Endodermal cell (in vitro differentiated cells): Measurements from ENCODE around the gene BRSK2. TPM values are rescaled to one million over a fixed set of nuclear protein-coding genes. Genes with fewer than 3 reads are reported as not detected.

Experiments used
- DNase-seq: peaks from one replicate; pipeline ENCODE4 v3.0.0-alpha.2; 2017
- H3K27ac ChIP-seq: 2 replicates; pipeline ENCODE4 v1.5.1; 2013; ENCODE audit warnings: mild to moderate bottlenecking, low read depth, low read length, moderate library complexity
- H3K27me3 ChIP-seq: 2 replicates; pipeline ENCODE4 v1.6.1; 2013; ENCODE audit warnings: mild to moderate bottlenecking, low read length, moderate library complexity; ENCODE audit not compliant: insufficient read depth, control insufficient read depth, poor library complexity, severe bottlenecking
- H3K36me3 ChIP-seq: 2 replicates; pipeline ENCODE4 v1.7.0; 2013; ENCODE audit warnings: mild to moderate bottlenecking, low read length, moderate library complexity; ENCODE audit not compliant: control insufficient read depth, insufficient read depth
- H3K4me1 ChIP-seq: one replicate; pipeline ENCODE4 v1.7.0; 2013; ENCODE audit warnings: low read length; ENCODE audit not compliant: control insufficient read depth, insufficient read depth
- H3K4me3 ChIP-seq: 2 replicates; pipeline ENCODE4 v1.5.1; 2013; ENCODE audit warnings: mild to moderate bottlenecking, low read length, moderate library complexity
- H3K9ac ChIP-seq: 2 replicates; pipeline ENCODE4 v1.6.1; 2013; ENCODE audit warnings: mild to moderate bottlenecking, low read length, moderate library complexity; ENCODE audit not compliant: poor library complexity, severe bottlenecking; ENCODE audit errors: extremely low read depth
- H3K9me3 ChIP-seq: 2 replicates; pipeline ENCODE4 v1.6.1; 2013; ENCODE audit warnings: mild to moderate bottlenecking, low read length, moderate library complexity; ENCODE audit not compliant: control insufficient read depth
- H3K27ac Mint-ChIP-seq: 2 replicates; pipeline ENCODE4 v1.8.0; 2020; ENCODE audit warnings: mixed read lengths
- H3K27me3 Mint-ChIP-seq: 2 replicates; pipeline ENCODE4 v1.8.0; 2021; ENCODE audit warnings: mild to moderate bottlenecking, mixed read lengths; ENCODE audit not compliant: insufficient read depth
- H3K36me3 Mint-ChIP-seq: 2 replicates; pipeline ENCODE4 v1.8.0; 2020; ENCODE audit warnings: low read depth, mixed read lengths
- H3K4me1 Mint-ChIP-seq: 2 replicates; pipeline ENCODE4 v1.8.0; 2020; ENCODE audit warnings: mixed read lengths
- H3K4me3 Mint-ChIP-seq: 2 replicates; pipeline ENCODE4 v1.8.0; 2020; ENCODE audit warnings: mild to moderate bottlenecking, moderate library complexity, mixed read lengths
- H3K9me3 Mint-ChIP-seq: 2 replicates; pipeline ENCODE4 v1.8.0; 2020; ENCODE audit warnings: mild to moderate bottlenecking, mixed read lengths
- WGBS, 2 experiments: methylation state at CpG; one replicate each; pipeline versions ENCODE4 v1.1.5 to v1.1.7; 2013; ENCODE audit warnings: missing lambda C conversion rate in 2 of 2, mixed read lengths in 1 of 2; ENCODE audit not compliant: insufficient coverage in 1 of 2, insufficient read length in 1 of 2; 5-methylcytosine and 5-hydroxymethylcytosine counted together
- total RNA-seq, 2 donors: library from RNA; stranded (reverse); fragmentation: NEBNext Ultra II Directional in 1 of 2; extraction: Animal tissue kit (Norgen Biotek cat#: 25700) in 1 of 2; gene quantifications; 2 replicates in 1 of 2; 3 replicates in 1 of 2; pipeline ENCODE4 v1.2.1, GENCODE V29; 2021
- TF ChIP-seq, protein P1 (sequence below): fragments of 200-600 bp; sonication (generic); conservative IDR thresholded peaks from 2 replicates; pipeline ENCODE4 v1.5.0; 2021; ENCODE audit warnings: antibody characterized with exemption, mild to moderate bottlenecking

BRSK2 gene
- total RNA-seq, 2 donors from 2014 or later = 9.4 to 10.3 TPM

GRCh38 chr11:1496091-1496760 lies 106.5 kb downstream of the BRSK2 start:
- TF ChIP-seq, protein P1, sequence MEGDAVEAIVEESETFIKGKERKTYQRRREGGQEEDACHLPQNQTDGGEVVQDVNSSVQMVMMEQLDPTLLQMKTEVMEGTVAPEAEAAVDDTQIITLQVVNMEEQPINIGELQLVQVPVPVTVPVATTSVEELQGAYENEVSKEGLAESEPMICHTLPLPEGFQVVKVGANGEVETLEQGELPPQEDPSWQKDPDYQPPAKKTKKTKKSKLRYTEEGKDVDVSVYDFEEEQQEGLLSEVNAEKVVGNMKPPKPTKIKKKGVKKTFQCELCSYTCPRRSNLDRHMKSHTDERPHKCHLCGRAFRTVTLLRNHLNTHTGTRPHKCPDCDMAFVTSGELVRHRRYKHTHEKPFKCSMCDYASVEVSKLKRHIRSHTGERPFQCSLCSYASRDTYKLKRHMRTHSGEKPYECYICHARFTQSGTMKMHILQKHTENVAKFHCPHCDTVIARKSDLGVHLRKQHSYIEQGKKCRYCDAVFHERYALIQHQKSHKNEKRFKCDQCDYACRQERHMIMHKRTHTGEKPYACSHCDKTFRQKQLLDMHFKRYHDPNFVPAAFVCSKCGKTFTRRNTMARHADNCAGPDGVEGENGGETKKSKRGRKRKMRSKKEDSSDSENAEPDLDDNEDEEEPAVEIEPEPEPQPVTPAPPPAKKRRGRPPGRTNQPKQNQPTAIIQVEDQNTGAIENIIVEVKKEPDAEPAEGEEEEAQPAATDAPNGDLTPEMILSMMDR = no peak
- peaks cover 21% of the 10 kb centered on the region for H3K9me3 Mint-ChIP-seq
- no peak for DNase-seq
- 81 to 83% methylated on average over 6 to 9 of the region's 9 CpGs for WGBS, 2 experiments
- H3K4me1 Mint-ChIP-seq = peaks cover 4% of the 10 kb centered on the region
- H3K36me3 ChIP-seq = no peaks in the 10 kb centered on the region
- peaks cover 21% of the 10 kb centered on the region for H3K36me3 Mint-ChIP-seq
- H3K27ac Mint-ChIP-seq = no peak overlapping the region
- peaks cover 6% of the 10 kb centered on the region for H3K9me3 ChIP-seq
- no peaks in the 10 kb centered on the region for H3K4me1 ChIP-seq
- no peaks in the 10 kb centered on the region for H3K27me3 ChIP-seq
- H3K4me3 ChIP-seq = no peak overlapping the region
- no peak overlapping the region for H3K4me3 Mint-ChIP-seq
- H3K27ac ChIP-seq = no peak overlapping the region
- H3K27me3 Mint-ChIP-seq = no peaks in the 10 kb centered on the region
- no peak overlapping the region for H3K9ac ChIP-seq

- no peaks in the 10 kb centered on the region for H3K27me3 Mint-ChIP-seq
- Histone ChIP-seq H3K9ac (no peak overlapping the region), H3K4me1 (no peaks in the 10 kb centered on the region), H3K9me3 (peaks cover 6% of the 10 kb centered on the region), H3K27ac (no peak overlapping the region), H3K36me3 (no peaks in the 10 kb centered on the region), H3K27me3 (no peaks in the 10 kb centered on the region), H3K4me3 (no peak overlapping the region)
- peaks cover 4% of the 10 kb centered on the region for H3K4me1 Mint-ChIP-seq
- 100% methylated on average over 2 to 3 of the region's 3 CpGs for WGBS, 2 experiments
- no peak overlapping the region for H3K27ac Mint-ChIP-seq
- H3K36me3 Mint-ChIP-seq = peaks cover 21% of the 10 kb centered on the region
- H3K9me3 Mint-ChIP-seq = peaks cover 21% of the 10 kb centered on the region
- TF ChIP-seq, protein P1 = no peak
- DNase-seq = no peak
- H3K4me3 Mint-ChIP-seq = no peak overlapping the region
These were observed 107.0 kb downstream of the BRSK2 start for GRCh38 chr11:1496761-1497095.

DNA sequence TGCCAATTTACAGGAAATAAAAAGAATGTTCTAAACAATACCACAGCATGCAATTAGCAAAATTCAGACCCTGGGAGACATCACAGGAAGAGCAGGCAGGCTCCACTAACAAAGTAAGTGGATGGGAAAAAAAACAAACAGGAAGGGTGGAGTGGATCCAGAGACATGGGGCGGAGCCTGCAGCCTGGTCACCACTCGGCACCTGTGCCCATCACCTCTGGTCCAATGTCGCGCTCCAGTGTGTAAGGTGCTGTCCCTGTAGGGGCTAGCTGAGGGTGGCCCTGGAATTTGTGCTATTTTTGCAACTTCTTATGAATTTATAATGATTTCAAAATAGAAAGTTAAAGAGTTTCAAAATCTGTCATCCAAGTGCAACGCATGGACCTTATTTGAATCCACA lies 107.9 kb downstream of the BRSK2 start:
- Histone ChIP-seq H3K27ac (no peak overlapping the region), H3K9ac (no peak overlapping the region), H3K9me3 (peaks cover 6% of the 10 kb centered on the region), H3K4me3 (no peak overlapping the region), H3K4me1 (no peaks in the 10 kb centered on the region), H3K36me3 (no peaks in the 10 kb centered on the region), H3K27me3 (no peaks in the 10 kb centered on the region)
- Mint-ChIP-seq H3K36me3 (peaks cover 21% of the 10 kb centered on the region), H3K4me1 (peaks cover 4% of the 10 kb centered on the region), H3K9me3 (peaks cover 21% of the 10 kb centered on the region), H3K27me3 (no peaks in the 10 kb centered on the region), H3K27ac (no peak overlapping the region), H3K4me3 (no peak overlapping the region)
- TF ChIP-seq, protein P1 = no peak
- no peak for DNase-seq
- 89 to 90% methylated on average over 4 to 5 of the region's 5 CpGs for WGBS, 2 experiments
